H9 (cell line): ENCODE data around the gene RET. TPM values are rescaled to one million over a fixed set of nuclear protein-coding genes. Genes with fewer than 3 reads are reported as not detected.

Experiments used
- DNase-seq: peaks from one replicate; pipeline ENCODE4 v3.0.0-alpha.2; 2017
- H2AFZ ChIP-seq: one replicate; pipeline ENCODE4 v1.6.1; 2013; ENCODE audit warnings: mild to moderate bottlenecking, low read length, control low read depth, moderate library complexity
- H2AK5ac ChIP-seq: 2 replicates; pipeline ENCODE4 v1.6.1; 2013; ENCODE audit warnings: low read length, control low read depth, mixed read lengths; ENCODE audit not compliant: insufficient read length
- H2BK120ac ChIP-seq: one replicate; pipeline ENCODE4 v1.6.1; 2013; ENCODE audit warnings: low read depth, mild to moderate bottlenecking, low read length, control low read depth, inconsistent platforms; ENCODE audit not compliant: poor library complexity, severe bottlenecking
- H2BK12ac ChIP-seq: 2 replicates; pipeline ENCODE4 v1.6.1; 2013; ENCODE audit warnings: low read length, control low read depth, mixed read lengths, low read depth; ENCODE audit not compliant: insufficient read length
- H2BK15ac ChIP-seq: 2 replicates; pipeline ENCODE4 v1.6.1; 2013; ENCODE audit warnings: low read depth, low read length, control low read depth
- H2BK20ac ChIP-seq: one replicate; pipeline ENCODE4 v1.6.1; 2013; ENCODE audit warnings: low read depth, mild to moderate bottlenecking, low read length, control low read depth, inconsistent platforms; ENCODE audit not compliant: poor library complexity, severe bottlenecking
- H2BK5ac ChIP-seq: 2 replicates; pipeline ENCODE4 v1.6.1; 2013; ENCODE audit warnings: low read length, control low read depth, mixed read lengths; ENCODE audit not compliant: insufficient read length
- H3K14ac ChIP-seq: 2 replicates; pipeline ENCODE4 v1.6.1; 2013; ENCODE audit warnings: low read length, control low read depth; ENCODE audit not compliant: insufficient read depth
- H3K18ac ChIP-seq: 2 replicates; pipeline ENCODE4 v1.6.1; 2013; ENCODE audit warnings: low read depth, mild to moderate bottlenecking, mixed read lengths, low read length, control low read depth; ENCODE audit not compliant: insufficient read length
- H3K23ac ChIP-seq: 2 replicates; pipeline ENCODE4 v1.6.1; 2013; ENCODE audit warnings: low read length, control low read depth, mixed read lengths, low read depth; ENCODE audit not compliant: insufficient read length
- H3K23me2 ChIP-seq: 2 replicates; pipeline ENCODE4 v1.6.1; 2013; ENCODE audit warnings: low read depth, mild to moderate bottlenecking, mixed read lengths, low read length, control low read depth; ENCODE audit not compliant: insufficient read length, poor library complexity, severe bottlenecking
- H3K27ac ChIP-seq: 2 replicates; pipeline ENCODE4 v1.5.1; 2013; ENCODE audit warnings: low read length, control low read depth, mixed read lengths, low read depth; ENCODE audit not compliant: insufficient read length
- H3K27me3 ChIP-seq: 2 replicates; pipeline ENCODE4 v1.6.1; 2013; ENCODE audit warnings: low read length, control low read depth, inconsistent platforms; ENCODE audit not compliant: insufficient read depth
- H3K4ac ChIP-seq: 2 replicates; pipeline ENCODE4 v1.6.1; 2013; ENCODE audit warnings: low read depth, mild to moderate bottlenecking, control low read depth, inconsistent platforms, low read length, moderate library complexity
- H3K4me1 ChIP-seq: 2 replicates; pipeline ENCODE4 v1.6.1; 2013; ENCODE audit warnings: low read length, control low read depth, inconsistent platforms; ENCODE audit not compliant: insufficient read depth
- H3K4me2 ChIP-seq: 2 replicates; pipeline ENCODE4 v1.6.1; 2013; ENCODE audit warnings: low read length, control low read depth, mixed read lengths; ENCODE audit not compliant: insufficient read length, insufficient read depth
- H3K56ac ChIP-seq: 2 replicates; pipeline ENCODE4 v1.6.1; 2013; ENCODE audit warnings: low read depth, mild to moderate bottlenecking, mixed read lengths, low read length, control low read depth; ENCODE audit not compliant: insufficient read length
- H3K79me1 ChIP-seq: 2 replicates; pipeline ENCODE4 v1.6.1; 2013; ENCODE audit warnings: low read depth, mild to moderate bottlenecking, moderate library complexity, low read length, control low read depth, inconsistent platforms; ENCODE audit not compliant: insufficient read depth, poor library complexity, severe bottlenecking
- H3K79me2 ChIP-seq: 2 replicates; pipeline ENCODE4 v1.6.1; 2013; ENCODE audit warnings: low read length, control low read depth, inconsistent platforms; ENCODE audit not compliant: insufficient read depth
- H3K9ac ChIP-seq: 2 replicates; pipeline ENCODE4 v1.6.1; 2013; ENCODE audit warnings: low read length, control low read depth, mixed read lengths; ENCODE audit not compliant: insufficient read length; ENCODE audit errors: extremely low read depth
- H3K9me3 ChIP-seq: one replicate; pipeline ENCODE4 v1.6.1; 2013; ENCODE audit warnings: low read depth, low read length, inconsistent platforms; ENCODE audit not compliant: control insufficient read depth
- H3T11ph ChIP-seq: one replicate; pipeline ENCODE4 v1.6.1; 2013; ENCODE audit warnings: mild to moderate bottlenecking, low read length, control low read depth, inconsistent platforms
- H4K20me1 ChIP-seq: one replicate; pipeline ENCODE4 v1.6.1; 2013; ENCODE audit not compliant: control insufficient read depth, insufficient read length, insufficient read depth
- H4K5ac ChIP-seq: 2 replicates; pipeline ENCODE4 v1.6.1; 2013; ENCODE audit warnings: low read depth, mild to moderate bottlenecking, mixed read lengths, low read length, control low read depth; ENCODE audit not compliant: insufficient read length
- H4K8ac ChIP-seq: replicated peaks from 2 replicates; pipeline ENCODE4 v1.6.1; 2013; ENCODE audit warnings: low read length, control low read depth, mixed read lengths, low read depth; ENCODE audit not compliant: insufficient read length
- H4K91ac ChIP-seq: 2 replicates; pipeline ENCODE4 v1.6.1; 2013; ENCODE audit warnings: low read depth, mild to moderate bottlenecking, moderate library complexity, mixed read lengths, low read length, control low read depth; ENCODE audit not compliant: insufficient read length
- H3K27ac Mint-ChIP-seq, 3 experiments: 2 replicates in 2 of 3; 3 replicates in 1 of 3; pipeline ENCODE4 v1.8.0; 2020 to 2021; ENCODE audit warnings: mixed read lengths in 3 of 3, mild to moderate bottlenecking in 1 of 3, moderate library complexity in 1 of 3
- H3K27me3 Mint-ChIP-seq: 2 replicates; pipeline ENCODE4 v1.8.0; 2021; ENCODE audit warnings: low read depth, mild to moderate bottlenecking, moderate library complexity, mixed read lengths
- H3K36me3 Mint-ChIP-seq, 3 experiments: 2 replicates in 2 of 3; 3 replicates in 1 of 3; pipeline ENCODE4 v1.8.0; 2020 to 2021; ENCODE audit warnings: low read depth in 3 of 3, mixed read lengths in 3 of 3; ENCODE audit not compliant: insufficient read depth in 1 of 3
- H3K4me1 Mint-ChIP-seq, 2 experiments: 2 replicates each; pipeline ENCODE4 v1.8.0; 2020; ENCODE audit warnings: mixed read lengths in 2 of 2
- H3K4me3 Mint-ChIP-seq, 2 experiments: 2 replicates in 1 of 2; 3 replicates in 1 of 2; pipeline ENCODE4 v1.8.0; 2020 to 2021; ENCODE audit warnings: mild to moderate bottlenecking in 2 of 2, mixed read lengths in 2 of 2, moderate library complexity in 1 of 2
- H3K9me3 Mint-ChIP-seq, 2 experiments: 2 replicates in 1 of 2; 3 replicates in 1 of 2; pipeline ENCODE4 v1.8.0; 2020; ENCODE audit warnings: mild to moderate bottlenecking in 2 of 2, mixed read lengths in 2 of 2, moderate library complexity in 1 of 2
- CTCF ChIP-seq: fragments of 200-600 bp; sonication (generic); conservative IDR thresholded peaks from 3 replicates; pipeline ENCODE4 v1.8.0; 2021; ENCODE audit warnings: antibody characterized with exemption, mild to moderate bottlenecking
- WGBS: extraction: QIAGEN DNeasy Blood & Tissue Kit; methylation state at CpG from one replicate; pipeline ENCODE4 v1.1.7; 2013; ENCODE audit warnings: missing lambda C conversion rate, low lambda C conversion rate, mixed read lengths; ENCODE audit not compliant: insufficient read length; ENCODE audit errors: extremely low coverage; 5-methylcytosine and 5-hydroxymethylcytosine counted together
- total RNA-seq: library from RNA; stranded (reverse); gene quantifications from 2 replicates; pipeline ENCODE4 v1.2.1, GENCODE V29; 2021

The RET gene
- total RNA-seq, 1 experiment from 2014 or later = 12.2 TPM

- no peak overlapping the region for H3K4me2 ChIP-seq
- no peaks in the 10 kb centered on the region for H3K79me2 ChIP-seq
- Mint-ChIP-seq H3K9me3 (no peaks in the 10 kb centered on the region; a peak in 1 of 5 replicates), H3K27me3 (peaks cover 2% of the 10 kb centered on the region), H3K36me3 (no peaks in the 10 kb centered on the region), H3K4me3 (no peak overlapping the region), H3K27ac (no peak overlapping the region), H3K4me1 (peaks cover 16% of the 10 kb centered on the region in 2 experiments)
- H3K23me2 ChIP-seq = no peaks in the 10 kb centered on the region
- H2AFZ ChIP-seq = no peak overlapping the region
- H2BK120ac ChIP-seq = no peak overlapping the region
- no peak overlapping the region for H2BK5ac ChIP-seq
- H3K56ac ChIP-seq = no peak overlapping the region
- no peak overlapping the region for H2BK20ac ChIP-seq
- H3K23ac ChIP-seq = no peak overlapping the region
- no peaks in the 10 kb centered on the region for H4K20me1 ChIP-seq
- no peak overlapping the region for H3K18ac ChIP-seq
- H2AK5ac ChIP-seq = no peak overlapping the region
- H3K4me1 ChIP-seq = no peaks in the 10 kb centered on the region
- TF ChIP-seq CTCF = no peak
- H3K27me3 ChIP-seq = no peaks in the 10 kb centered on the region
- H3K79me1 ChIP-seq = no peaks in the 10 kb centered on the region
- H3T11ph ChIP-seq = no peak overlapping the region
- no peak overlapping the region for H3K4ac ChIP-seq
- H3K27ac ChIP-seq = no peak overlapping the region
- H3K9me3 ChIP-seq = no peaks in the 10 kb centered on the region
- H4K8ac ChIP-seq = no peak overlapping the region
- DNase-seq = no peak
- H3K14ac ChIP-seq = no peak overlapping the region
- H2BK12ac ChIP-seq = no peak overlapping the region
- WGBS = no CpG with 5 or more reads among the region's 9 CpGs
- no peak overlapping the region for H2BK15ac ChIP-seq
- H3K9ac ChIP-seq = no peak overlapping the region
- no peak overlapping the region for H4K91ac ChIP-seq
- no peak overlapping the region for H4K5ac ChIP-seq
Measured at GRCh38 chr10:43043342-43043772, 33.5 kb upstream of the RET start.
